ENCODE results near the gene IGHMBP2. TPM values are rescaled to one million over a fixed set of nuclear protein-coding genes. Genes with fewer than 3 reads are reported as not detected.

Gene IGHMBP2
- total RNA-seq, 1 donor = 10.8 TPM

DNA sequence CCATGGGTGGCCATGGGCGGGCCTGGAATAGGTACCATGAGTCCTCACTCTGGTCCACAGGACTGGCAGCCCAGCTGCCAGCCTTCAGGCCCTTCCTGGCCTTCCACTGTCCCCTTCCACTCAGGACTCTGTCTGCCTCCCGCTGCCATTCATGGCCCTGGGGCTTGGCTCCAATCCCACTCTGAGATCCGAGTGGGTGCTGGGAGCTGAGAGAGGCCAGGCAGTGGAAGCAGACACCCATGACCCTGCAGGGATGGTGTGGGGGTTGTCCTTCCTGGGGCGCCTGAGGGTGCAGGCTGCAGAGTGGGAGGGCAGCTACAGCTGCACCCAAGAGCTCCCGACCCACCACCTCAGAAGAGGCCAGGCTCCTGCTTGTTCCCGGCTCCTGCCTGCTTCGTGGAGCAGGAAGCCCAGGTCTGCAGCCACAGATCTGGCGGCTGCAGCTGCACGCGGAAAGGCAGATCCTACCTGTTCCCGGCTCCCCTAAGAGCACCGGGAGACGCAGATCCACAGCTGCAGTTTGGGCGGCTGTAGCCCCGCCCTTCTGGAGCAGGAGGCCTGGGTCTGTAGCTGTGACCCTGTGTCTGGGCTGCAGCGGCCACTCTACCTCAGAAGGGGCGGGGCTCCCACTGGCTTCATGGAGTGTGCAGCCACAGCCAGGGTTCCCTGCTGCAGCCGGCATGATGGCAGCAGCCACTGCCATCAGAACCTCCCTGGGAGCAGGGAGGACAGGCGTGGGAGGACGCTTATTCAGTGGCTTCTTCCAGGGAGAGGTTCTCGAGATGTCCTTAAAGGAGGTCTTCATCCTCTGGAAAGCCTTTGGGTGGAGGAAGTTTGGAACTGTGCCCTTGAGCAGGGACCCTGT lies 27.5 kb downstream of the IGHMBP2 start:
- no peak overlapping the region for H3K4me3 ChIP-seq (ENCODE audit: low read depth, low read length)
- TF ChIP-seq, protein P1, sequence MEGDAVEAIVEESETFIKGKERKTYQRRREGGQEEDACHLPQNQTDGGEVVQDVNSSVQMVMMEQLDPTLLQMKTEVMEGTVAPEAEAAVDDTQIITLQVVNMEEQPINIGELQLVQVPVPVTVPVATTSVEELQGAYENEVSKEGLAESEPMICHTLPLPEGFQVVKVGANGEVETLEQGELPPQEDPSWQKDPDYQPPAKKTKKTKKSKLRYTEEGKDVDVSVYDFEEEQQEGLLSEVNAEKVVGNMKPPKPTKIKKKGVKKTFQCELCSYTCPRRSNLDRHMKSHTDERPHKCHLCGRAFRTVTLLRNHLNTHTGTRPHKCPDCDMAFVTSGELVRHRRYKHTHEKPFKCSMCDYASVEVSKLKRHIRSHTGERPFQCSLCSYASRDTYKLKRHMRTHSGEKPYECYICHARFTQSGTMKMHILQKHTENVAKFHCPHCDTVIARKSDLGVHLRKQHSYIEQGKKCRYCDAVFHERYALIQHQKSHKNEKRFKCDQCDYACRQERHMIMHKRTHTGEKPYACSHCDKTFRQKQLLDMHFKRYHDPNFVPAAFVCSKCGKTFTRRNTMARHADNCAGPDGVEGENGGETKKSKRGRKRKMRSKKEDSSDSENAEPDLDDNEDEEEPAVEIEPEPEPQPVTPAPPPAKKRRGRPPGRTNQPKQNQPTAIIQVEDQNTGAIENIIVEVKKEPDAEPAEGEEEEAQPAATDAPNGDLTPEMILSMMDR (IDR thresholded peaks at IDR 0.05; ENCODE audit: insufficient read depth, low read length) = no peak
- DNase-seq (ENCODE audit: low read depth) = no peak

DNA sequence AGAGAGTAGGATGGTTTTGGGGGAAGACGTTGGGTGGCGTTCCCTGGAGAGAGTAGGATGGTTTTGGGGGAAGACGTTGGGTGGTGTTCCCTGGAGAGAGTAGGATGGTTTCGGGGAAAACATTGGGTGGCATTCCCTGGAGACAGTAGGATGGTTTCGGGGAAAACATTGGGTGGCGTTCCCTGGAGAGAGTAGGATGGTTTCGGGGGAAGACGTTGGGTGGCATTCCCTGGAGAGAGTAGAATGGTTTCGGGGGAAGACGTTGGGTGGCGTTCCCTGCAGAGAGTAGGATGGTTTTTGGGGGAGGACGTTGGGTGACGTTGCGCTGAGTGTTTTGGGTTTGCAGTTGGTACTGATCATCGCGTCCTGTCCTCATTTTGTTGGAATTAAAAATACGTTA lies 28.2 kb downstream of the IGHMBP2 start:
- no peak for DNase-seq (ENCODE audit: low read depth)
- no peak overlapping the region for H3K4me3 ChIP-seq (ENCODE audit: low read depth, low read length)
- TF ChIP-seq, protein P1 (IDR thresholded peaks at IDR 0.05; ENCODE audit: insufficient read depth, low read length) = no peak

DNA sequence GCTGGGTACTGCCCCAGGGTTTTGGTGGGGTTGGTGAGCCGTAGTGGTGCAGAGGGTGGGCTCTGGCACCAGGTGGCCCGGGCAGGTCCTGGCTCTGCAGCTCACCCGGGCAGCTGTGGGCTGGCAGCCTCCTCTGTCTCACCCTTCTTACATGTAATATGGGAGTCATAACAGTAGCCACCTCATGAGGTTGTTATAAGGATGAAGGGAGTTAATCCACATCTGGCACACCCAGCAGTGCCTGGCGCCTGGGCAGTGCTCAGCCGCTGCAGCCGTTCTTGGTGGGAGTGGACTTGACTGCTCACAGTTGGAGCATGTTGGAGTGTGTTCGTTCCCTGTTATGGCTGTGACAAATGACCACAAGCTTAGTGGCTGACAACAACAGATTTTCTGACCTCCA lies 28.7 kb downstream of the IGHMBP2 start:
- H3K4me3 ChIP-seq (ENCODE audit: low read depth, low read length) = no peak overlapping the region
- DNase-seq (ENCODE audit: low read depth) = no peak
- TF ChIP-seq, protein P1 (IDR thresholded peaks at IDR 0.05; ENCODE audit: insufficient read depth, low read length) = no peak

DNA sequence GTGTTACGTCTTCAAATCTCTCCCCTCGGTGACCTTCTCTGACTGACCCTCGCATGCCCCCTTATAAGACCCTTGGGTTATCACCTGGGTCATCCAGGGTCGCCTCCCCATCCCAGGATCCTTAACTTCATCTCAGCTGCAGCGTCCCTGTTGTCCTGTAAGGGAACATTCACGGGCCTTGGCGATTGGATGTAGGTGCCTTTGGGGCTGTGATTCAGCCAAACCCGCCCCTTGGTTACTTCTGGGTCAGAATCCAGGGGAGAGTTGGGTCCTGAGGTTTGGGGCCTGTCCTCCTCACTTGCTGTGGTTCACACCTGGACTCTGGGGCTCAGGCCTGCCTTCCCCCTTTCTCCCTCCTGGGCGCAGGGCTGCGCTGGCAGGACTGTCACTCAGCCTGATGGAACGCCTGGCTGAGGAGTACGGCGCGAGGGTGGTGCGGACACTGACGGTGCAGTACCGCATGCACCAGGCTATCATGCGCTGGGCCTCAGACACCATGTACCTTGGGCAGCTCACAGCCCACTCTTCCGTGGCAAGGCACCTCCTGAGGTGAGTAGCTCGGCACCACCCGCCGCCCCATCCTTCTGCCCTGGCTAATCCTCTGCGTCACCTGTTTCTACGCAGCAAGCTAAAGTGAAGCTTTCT lies 29.4 kb downstream of the IGHMBP2 start:
- H3K4me3 ChIP-seq (ENCODE audit: low read depth, low read length) = no peak overlapping the region
- TF ChIP-seq, protein P1 (IDR thresholded peaks at IDR 0.05; ENCODE audit: insufficient read depth, low read length) = no peak
- DNase-seq (ENCODE audit: low read depth) = no peak

DNA sequence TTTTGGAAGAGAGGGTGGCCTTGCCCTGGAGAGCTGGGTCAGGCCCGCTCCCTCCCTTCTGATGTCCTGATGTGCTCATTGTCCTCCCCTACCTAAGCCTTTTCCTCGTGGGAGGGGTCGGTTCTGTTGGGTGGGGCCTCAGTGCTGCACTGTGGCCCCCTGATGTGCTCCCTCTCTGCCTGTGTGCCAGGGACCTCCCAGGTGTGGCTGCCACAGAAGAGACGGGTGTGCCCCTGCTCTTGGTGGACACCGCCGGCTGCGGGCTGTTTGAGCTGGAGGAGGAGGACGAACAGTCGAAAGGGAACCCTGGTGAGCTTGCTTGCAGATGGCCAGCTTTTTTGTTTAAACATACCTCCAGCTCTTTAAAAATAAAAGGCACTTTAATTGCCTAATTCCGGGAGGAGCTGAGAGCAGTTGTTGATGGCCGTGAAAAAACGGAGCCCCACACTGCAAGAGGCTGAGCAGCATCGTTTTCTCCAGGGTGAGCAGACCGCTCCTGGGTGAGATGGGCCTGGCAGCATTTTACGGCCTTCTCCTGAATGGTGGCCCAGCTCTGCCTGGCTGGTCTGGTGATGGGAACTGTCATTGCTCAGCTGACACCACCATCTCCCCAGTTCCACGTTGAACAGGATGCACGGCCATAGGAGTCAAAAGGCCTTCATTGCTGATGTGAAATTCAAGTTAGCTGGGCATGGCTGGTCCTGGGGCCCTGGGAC lies 30.1 kb downstream of the IGHMBP2 start:
- DNase-seq (ENCODE audit: low read depth) = no peak
- no peak overlapping the region for H3K4me3 ChIP-seq (ENCODE audit: low read depth, low read length)
- TF ChIP-seq, protein P1 (IDR thresholded peaks at IDR 0.05; ENCODE audit: insufficient read depth, low read length) = no peak

DNA sequence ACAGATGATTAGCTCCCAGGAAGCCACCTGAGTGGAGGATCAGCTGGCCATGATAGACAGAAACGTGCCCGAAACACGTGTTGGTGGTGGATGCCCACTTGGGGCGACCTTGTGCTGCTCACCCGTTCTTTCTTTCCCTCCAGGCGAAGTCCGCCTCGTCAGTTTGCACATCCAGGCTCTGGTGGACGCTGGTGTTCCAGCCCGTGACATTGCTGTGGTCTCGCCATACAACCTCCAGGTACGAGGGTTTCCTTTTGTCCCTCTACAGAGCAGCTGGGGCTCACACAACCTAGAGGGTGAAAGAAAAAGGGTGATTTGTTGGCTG lies 30.6 kb downstream of the IGHMBP2 start:
- DNase-seq (ENCODE audit: low read depth) = no peak
- H3K4me3 ChIP-seq (ENCODE audit: low read depth, low read length) = no peak overlapping the region
- TF ChIP-seq, protein P1 (IDR thresholded peaks at IDR 0.05; ENCODE audit: insufficient read depth, low read length) = no peak
